GM19467 (cell line): ENCODE data around the gene INPP5D.
"Not testable (repeated sequence)": the region's sequence is repeated elsewhere in the genome, so short reads cannot be mapped to it uniquely, and the experiment has no call there.

Experiments used
- ATAC-seq: cut with Tn5 transposase; IDR thresholded peaks from one replicate; pipeline ENCODE4 v1.9.1; 2021; ENCODE audit warnings: mild to moderate bottlenecking, moderate library complexity; ENCODE audit not compliant: unreplicated experiment

INPP5D gene

DNA sequence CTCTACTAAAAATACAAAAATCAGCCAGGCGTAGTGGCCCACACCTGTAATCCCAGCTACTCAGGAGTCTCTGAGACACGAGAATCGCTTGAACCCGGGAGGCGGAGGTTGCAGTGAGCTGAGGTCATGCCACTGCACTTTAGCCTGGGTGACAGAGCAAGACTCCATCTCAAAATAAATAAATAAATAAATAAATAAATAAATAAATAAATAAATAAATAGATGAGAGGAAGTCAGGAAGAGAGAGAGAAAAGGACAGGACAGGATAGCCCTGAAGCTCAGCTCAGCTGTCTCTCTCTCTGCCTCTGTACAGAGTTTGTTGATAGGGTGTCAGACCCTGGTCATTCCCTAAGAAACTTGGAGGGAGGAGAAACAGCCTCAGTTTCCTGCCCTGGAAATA is 140.6 kb downstream of the INPP5D start:
- ATAC-seq = not testable (repeated sequence)

DNA sequence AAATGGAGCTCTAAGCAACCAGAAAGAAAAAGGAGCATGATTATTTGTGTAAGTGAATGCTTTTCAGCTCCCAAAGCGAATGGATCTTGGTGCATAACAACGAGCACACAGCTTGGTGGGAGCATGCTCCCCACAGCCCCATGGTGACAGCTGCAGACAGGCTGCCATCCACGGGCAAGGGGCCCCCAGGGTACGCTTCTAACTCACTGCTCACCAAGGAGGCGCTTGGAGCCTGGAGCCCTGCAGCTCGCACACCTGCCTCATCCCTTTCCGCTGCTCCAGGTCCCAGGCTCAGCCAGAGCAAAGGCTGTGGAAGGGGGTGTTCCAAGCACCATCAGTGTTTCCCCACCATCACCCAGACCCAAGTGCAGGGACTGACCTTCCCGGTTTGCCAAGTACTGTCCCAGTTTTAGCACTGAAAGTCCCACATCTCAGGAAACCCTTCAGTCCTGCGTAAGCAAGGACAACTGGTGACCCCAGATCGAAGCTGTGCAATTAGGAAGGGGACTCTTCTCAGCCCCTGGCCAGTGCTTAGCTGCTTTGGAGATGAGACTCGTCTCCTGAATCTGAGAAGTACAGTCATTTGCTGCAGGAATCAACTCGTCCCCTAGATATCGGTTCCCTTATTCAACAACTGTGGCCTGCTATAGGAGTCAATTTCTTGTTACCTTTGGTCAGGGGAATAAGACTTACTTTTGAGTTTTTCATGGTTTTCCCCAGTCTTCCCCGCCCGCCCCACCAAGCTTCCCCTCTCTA is 141.3 kb downstream of the INPP5D start:
- no peak for ATAC-seq

DNA sequence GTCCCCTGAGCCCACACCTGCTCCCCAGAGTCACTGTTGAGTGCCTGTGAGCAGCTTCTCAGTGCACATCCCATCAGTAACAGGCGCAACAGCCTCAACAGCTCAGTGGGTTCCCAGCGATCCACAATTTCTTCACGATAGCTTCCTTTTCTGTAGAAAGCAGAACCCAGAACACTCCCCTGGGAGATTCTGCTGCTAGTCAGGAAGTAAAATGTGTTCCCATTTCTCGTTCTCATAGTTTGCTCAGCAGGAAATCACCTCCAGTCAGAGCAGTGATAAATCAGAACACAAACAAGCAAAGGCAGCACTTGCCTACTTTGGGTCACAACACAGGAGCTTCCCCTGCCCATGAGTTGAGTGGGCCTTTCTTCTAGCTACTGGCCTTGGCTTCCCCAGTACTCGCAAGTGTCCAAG is 142.4 kb downstream of the INPP5D start:
- ATAC-seq = no peak

DNA sequence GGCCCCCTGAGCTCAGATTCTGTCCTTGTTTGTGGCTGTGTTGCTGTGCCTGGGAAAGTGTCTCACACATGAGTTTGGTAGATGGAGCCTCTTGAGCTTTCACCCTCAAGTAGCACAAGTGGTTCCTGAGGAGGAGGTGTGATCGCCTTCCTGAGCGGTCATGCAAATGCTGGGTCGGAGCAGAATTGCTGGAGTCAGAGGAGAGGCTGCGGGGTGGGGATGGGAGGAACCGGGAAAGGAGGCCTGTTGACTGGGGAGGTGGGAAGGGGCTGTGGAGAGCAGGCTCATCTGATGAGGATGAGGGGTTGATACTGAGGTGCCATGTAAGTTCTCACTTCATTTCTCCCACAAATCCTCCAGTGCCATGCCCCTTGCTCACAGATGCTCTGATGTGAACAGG is 142.9 kb downstream of the INPP5D start:
- no peak for ATAC-seq

DNA sequence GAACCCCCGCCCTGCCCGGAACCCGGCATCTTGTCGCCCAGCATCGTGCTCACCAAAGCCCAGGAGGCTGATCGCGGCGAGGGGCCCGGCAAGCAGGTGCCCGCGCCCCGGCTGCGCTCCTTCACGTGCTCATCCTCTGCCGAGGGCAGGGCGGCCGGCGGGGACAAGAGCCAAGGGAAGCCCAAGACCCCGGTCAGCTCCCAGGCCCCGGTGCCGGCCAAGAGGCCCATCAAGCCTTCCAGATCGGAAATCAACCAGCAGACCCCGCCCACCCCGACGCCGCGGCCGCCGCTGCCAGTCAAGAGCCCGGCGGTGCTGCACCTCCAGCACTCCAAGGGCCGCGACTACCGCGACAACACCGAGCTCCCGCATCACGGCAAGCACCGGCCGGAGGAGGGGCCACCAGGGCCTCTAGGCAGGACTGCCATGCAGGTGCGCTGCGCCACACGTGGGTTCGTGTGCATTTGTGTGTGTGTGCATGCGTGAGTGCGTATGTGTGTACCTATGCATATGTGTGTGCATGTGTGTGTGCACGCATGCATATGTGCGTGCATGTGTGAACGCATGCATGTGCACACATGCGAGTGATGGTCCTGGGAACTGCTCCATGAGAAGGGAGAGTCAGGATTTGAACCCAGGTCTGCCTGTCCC is 144.3 kb downstream of the INPP5D start:
- ATAC-seq = no peak

DNA sequence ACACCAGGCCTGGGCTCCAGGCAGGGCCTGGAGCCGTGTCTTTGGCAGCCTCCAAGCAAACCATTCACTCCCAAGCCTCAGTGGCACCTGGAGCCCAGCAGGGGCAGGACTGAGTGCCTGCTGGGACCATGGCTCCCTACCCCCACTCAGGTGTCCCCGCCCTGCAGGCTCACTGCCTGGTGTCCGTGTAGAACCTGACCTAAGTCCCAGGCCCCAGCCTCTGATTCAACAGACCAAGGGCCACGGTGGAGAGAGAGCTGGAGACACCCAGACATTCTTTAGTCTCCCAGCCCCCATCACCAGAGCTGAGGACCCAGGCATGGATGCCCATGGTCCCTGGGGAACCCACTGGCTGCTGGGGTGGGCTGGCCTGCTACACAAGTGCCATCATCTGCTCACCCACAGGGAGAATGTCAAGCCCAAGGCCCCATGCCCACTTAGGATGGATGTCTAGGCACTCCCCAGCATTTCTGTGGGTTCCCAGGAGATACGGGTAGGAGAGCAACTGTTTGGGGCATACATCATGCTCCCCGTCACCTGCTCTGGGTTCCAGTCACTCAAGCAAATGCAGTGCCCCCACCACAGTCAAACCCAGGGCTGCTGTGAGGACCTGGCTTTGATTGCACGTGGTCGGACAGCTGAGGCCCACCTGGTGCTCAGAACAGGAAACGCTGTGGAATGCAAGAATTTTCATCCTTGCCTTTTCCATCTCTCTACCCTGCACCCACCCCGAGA is 148.4 kb downstream of the INPP5D start:
- ATAC-seq = no peak

DNA sequence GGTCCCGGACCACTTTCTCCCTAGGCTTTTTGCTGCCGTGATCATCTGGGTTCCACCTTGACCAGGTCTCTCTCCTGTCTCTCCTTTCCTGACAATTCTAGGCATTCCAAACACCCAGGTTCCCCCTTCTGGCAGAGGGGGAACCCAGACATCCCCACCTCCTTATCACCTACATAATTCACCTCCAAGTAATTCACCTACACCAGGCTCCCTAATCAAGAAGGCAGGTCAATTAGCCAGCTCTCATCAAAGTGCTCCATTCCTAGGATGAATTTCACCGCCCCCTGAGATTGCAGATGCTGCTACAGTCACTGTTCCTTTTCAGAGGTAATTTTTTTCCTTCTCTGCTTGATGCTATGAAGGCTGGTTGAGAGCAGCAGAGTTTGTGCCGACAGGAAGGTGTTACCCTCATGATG is 149.0 kb downstream of the INPP5D start:
- ATAC-seq = no peak

DNA sequence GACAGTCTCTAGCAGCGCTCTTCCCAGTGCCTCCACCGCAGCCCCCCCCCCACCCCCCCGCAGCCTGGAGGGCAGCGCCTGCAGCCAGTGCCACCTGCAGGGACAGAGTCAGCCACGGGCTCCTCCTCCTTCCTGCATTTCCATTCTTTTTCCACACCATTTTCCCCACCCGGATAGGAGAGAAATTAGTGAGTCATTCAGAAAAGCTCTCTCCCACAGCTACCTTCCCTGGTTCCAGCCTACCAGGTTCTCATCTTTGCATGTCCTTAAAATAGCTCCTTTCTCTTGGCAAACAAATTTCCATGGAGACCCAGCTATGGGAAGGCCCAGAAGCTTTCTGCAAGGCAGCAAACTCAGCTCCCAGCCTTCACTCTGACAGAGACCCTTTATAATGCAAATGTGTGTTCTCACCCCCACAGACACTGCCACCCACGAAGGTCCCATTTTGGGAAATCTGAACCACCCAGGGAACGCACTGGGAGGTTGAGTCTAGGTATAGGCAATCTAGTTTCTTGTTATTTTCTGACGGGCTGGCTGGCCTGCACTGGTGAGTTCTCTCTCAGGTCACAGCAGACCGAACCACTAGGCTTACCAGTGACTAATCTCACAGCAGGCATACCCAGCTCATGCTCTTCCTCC is 149.5 kb downstream of the INPP5D start:
- ATAC-seq = no peak

DNA sequence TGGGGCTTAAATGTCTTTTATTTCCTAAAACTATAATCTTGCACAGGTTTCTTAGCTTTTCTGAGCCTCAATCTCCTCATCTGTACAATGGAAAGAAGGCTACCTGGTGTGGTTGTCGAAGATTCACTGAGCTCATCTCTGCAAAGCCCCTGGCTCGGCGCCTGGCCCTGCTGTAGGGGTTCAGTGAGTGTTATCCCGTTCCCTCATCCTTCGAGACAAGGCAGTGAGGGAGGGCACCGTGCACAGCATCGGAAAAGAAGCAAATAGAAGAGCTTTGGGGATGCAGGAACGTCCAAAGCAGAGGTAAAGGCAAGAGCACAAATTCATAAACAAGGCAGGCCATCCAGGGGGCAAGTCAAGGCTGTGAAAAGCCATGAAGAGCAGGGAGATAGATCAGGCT is 150.1 kb downstream of the INPP5D start:
- no peak for ATAC-seq

DNA sequence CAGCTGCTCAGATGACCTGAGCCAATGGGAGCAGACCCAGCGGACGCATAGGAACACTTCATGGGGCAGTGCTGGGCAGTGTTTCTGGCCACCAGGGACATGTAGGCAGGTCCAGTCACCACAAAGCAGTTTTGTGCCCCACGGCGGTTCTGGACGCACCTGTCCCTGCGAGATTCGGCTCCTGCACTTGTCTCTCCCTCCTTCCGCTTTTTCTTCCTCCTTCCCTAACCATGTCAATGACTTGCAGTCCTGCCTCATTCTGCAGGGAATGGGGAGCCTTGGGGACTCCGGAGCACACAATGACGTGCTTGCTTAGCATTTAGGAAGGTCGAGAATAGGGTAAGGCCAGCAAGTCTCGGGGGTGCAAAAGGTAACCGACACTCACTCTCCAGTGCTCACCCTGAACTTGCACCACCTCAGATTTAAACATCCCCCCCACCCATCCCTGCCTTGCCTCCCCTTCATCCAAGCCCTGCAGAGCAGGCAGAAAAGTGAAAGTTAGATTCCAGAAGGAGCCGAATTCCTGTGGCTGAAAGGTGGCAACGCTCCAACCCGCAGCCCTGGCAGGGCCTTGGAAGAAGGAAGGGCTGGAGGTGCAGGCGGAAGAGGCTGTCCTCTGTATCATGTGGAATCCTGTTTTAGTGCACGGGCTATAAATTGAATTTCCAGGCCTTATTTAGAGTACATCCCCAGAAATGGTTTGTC is 150.9 kb downstream of the INPP5D start:
- ATAC-seq = no peak

DNA sequence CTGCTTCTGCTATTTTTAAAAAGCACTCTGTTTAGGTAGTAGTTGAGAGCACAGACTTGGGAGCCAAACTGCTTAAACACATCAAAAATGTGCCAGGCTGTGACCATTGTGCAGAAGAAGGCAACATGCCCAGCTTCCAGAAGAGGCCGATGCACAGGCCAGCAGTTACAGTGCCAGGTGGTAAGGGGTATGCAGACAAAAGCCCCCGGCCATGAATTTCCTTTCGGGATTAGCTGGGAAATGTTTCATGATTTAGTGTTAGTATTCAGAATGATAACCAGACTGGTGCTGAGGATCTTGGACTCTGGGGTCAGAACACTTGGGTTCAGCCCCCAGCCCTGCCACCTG is 151.4 kb downstream of the INPP5D start:
- ATAC-seq = no peak

DNA sequence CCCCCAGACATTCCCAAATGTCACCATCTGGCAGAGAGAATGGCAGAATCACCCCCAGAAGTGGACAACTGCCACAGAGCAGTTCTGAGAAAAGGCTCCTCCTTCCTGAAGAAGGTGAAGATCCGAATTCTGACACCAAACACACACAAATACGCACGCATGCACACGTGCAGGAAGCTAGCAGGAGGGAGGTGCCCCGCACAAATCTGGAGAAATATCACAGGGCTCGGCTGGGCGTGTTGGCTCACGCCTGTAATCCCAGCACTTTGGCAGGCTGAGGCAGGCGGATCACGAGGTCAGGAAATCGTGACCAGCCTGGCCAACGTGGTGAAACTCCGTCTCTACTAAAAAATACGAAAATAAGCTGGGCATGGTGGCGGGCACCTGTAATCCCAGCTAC is 152.9 kb downstream of the INPP5D start:
- no peak for ATAC-seq

DNA sequence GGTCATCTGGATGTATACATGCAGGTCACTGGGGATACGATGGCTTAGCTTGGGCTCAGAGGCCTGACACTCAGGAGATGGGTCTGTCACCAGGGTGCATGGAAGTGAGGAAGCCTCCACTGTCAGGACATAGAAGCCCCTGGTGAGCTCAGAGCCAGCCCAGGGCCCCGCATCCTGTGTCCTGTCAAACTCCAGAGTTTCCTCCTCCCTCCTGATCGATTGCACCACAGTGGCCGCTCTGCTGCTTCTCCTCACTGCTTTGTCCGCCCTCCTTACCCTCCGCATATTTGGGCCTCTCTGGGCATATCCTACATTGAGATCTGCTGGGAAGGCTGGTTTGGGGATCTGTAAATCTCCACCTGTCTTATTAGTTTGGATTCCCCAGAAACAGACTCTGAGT is 153.8 kb downstream of the INPP5D start:
- ATAC-seq = no peak

DNA sequence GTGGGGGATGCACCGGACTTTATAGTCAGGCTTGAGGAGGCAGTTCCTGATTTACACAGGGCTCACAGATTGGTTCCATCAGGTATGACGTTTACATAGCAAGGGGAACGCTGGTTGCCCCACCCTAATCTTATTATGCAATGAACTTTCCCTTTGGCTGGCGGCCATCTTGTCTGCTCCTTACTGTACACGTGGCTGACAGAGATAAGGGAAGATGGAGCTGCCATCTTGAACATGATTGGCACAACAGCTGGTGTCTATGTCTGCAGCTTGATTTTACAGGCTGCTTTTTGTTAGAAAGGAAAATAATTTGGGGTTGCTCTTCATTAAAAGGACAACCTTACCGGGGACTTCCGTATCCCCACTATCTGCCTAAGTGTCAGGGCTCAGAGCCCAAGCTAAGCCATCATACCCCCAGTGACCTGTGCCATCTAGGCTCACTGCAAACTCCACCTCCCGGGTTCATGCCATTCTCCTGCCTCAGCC is 157.8 kb downstream of the INPP5D start:
- ATAC-seq = no peak

DNA sequence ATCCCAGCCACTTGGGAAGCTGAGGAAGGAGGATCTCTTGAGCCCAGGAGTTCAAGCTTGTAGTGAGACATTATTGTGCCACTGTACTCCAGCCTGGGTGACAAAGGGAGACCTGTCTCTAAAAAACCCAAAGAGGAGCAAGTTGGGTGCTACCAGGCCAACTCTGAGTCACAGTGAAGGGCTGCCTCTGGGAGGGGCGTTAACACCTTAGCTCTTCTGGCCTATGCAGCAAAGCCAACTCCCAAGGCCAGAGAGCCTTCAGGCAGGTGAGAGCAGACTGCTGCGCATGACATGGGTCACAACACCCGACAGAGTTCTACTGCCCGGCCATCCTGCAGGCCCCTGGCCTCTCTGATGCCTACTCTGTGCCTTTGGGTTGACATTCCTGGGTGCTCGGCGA is 158.7 kb downstream of the INPP5D start:
- ATAC-seq = no peak

DNA sequence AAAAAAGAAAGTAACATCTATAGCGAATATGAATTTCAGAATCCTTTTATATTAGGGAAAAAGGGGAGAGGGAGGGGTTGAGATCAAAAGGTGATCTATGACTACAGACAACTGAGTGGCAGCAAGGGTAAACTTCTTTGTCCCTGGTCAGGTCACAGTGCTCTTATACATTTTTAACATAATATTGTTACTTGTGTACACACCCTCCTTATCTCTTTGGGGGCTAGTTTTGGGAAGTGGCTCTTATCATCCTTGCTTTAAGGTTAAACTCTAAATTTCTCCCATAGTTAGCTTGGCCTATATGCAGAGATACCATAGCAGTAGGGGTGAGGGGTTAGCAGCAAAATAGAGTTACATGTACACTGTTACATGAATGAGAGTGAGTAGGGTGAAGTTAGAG is 159.7 kb downstream of the INPP5D start:
- ATAC-seq = no peak

DNA sequence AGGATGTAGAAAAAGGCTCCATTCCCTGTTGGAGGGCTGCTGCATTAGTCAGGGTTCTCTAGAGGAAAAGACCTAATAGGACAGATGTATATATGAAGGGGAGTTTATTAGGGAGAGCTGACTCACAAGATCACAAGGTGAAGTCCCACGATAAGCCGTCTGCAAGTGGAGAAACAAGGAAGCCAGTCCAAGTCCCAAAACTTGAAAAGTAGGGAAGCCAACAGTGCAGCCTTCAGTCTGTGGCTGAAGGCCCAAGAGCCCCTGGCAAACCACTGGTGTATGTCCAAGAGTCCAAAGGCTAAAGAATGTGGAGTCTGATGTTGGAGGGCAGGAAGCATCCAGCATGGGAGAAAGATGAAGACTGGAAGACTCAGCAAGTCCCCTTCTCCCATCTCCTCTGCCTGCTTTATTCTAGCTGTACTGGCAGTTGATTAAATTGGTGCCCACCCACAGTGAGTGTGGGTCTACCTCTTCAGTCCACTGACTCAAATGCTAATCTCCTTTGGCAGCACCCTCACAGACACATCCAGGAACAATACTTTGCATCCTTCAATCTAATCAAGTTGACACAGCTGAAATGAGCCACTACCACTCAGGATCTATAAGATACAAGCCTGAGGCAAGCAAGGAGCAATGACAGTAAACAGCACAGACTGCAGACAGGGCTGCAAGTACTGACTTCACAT is 161.4 kb downstream of the INPP5D start:
- ATAC-seq = no peak

DNA sequence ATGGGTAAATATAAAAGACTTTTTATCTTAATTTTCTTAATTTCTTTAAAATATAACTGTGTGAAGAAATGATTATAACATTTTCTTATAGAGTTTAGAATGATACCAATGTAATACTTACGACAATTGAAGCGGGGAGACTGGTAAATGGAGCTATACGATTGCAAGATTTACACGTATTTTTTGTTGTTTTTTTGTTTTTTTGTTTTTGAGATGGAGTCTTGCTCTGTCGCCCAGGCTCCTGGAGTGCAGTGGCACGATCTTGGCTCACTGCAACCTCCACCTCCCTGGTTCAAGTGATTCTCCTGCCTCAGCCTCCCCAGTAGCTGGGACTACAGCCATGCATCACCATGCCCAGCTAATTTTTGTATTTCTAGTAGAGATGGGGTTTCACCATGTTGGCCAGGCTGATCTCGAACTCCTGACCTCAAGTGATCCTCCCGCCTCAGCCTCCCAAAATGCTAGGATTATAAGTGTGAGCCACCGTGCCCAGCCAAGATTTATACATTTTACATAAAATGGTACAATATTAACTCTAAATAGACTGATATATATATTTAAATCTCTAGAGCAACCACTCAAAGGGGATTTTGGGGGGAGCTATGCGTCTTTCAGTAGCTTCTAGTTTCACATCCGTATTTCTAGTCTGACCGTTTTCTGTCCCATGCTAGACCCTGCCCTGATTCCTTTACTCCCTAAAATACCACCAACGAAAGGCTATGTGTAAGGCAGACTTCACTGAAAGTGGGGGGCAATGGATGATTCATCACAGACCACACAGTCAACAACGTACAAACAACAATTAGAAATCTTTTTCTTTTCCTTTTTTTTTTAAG is 163.1 kb downstream of the INPP5D start:
- no peak for ATAC-seq
